GM21723 (cell line): ENCODE results near the gene LTBP2.

ENCODE experiments used
- ATAC-seq: cut with Tn5 transposase; IDR thresholded peaks from one replicate; pipeline ENCODE4 v1.9.1; 2021; ENCODE audit warnings: mild to moderate bottlenecking, moderate library complexity; ENCODE audit not compliant: unreplicated experiment

The LTBP2 gene

DNA sequence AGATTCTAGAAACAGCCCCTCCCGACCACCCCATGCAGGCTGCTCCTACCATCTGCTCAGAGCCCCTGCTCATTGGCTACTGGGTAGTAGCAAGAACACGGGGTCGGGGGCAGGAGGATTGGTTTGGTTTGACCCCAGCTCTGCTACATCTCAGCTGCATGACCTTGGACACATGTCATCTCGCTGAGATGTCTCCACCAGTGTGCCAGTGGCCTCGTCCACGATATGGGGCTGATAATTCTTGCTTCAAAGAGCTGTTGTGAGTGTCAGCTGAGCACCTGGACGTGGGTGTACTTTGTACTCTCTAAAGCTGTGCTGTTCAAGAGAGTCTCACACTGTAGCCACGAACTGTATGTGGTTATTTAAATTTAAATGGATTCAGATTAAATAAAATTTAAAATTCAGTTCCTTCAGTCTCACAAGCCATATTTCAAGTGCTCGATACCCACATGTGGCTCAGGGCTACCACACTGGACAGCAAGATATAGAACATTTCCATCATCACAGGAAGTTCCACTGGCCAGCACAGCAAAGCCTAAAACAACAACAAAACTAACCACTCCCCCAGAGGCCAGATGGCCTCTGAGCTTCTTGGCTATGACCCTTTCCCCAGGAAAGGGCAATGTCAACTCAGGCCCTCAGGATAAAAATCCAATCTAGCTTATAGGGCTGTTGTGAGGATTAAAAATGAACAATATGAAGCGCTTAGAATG is 18.6 kb downstream of the LTBP2 start:
- ATAC-seq = no peak

DNA sequence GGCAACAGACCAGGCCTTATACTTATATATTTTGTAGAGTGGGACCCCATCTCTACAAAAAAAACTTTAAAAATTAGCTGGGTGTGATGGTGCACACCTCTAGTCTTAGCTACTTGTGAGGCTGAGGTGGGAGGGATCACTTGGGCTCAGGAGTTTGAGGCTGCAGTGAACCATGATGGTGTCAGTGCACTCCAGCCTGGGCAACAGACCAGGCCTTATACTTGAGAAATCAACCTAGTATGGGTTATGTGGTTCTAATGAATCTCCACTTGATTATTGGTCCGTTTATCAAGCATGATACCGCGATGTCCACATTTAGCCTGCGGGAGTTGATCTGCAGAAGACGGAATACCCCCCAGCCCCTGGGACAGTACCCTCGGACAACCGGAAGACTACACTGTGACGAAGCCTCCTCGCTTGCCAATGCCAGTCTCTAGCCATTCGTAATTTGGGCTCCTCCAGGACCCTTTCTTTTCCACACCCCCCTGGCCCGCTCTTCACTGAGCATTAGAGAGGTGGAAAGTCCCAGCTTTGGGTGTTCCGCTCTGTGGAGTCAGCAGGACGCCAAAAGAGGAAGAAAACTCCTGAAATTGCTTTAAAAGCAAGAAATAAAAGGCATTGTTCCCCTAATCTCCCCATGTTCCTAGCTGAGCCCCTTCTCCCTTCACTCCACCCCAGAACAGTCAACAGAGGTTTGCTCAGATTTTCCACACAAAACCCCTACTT is 19.4 kb downstream of the LTBP2 start:
- ATAC-seq = no peak

DNA sequence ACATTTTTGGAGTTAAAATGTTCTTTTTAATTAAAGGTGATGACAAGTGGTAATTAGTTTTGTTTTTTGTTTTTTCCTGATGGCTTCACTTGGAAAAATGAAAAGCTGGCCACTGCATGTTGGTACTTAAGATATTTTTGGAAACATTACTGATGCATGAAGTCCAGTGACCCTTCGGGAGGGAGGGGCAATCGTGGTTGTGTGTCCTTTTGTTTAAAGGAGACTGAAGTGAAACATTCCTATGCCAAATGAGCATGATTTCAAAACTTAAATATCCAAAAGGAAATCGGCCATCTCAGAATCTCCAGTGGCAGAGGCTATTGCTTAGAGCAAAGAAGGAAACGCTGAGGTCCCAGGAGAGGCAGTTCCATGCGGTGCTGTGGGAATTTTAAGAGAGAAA is 20.1 kb downstream of the LTBP2 start:
- ATAC-seq = no peak

DNA sequence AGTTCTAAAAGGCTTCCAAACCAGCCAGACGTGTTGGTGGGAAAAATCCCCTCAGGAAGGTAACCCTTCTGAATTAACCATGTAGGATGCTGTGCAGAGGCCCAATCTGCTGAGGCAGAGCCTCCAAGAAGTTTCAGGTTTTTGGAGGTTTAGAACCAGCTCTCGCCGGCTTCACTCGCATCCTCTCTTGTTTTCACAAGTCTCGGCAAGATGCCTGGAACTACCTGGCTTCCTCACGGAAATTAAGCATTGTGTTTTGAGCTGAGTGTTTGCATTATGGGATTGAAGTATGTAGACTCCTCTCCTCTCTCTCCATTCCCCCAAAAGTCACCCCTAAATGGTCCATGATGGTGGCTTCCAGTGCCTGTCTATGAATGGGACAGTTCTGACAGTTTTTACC is 20.6 kb downstream of the LTBP2 start:
- no peak for ATAC-seq

DNA sequence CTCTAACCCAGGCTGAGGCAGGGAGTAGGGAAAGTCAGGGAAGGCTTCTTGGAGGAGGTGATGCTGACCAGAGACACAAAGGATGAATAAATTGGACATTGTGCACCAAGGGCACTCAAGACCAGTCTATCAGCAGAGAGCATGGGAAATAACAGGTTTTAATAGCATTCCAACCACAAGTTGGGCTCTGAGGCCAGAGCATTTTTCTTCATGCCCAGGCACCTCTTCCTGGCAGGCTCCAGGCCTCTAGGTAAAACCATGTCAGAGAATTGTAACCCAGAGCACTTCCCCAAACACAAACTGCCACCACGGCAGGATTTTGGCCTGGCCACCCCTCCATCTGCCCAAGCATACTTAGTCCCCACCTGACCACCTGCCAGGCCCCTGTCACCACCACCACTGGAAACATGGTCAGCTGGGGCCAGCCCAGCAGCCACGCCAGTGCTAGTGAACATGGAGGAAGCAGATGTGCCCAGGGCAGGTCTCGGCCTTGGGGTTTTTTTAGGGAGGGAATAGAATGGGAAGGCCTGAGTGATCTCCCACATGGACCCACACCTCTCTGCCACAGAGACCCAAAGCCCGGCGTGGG is 22.7 kb downstream of the LTBP2 start:
- ATAC-seq = no peak

DNA sequence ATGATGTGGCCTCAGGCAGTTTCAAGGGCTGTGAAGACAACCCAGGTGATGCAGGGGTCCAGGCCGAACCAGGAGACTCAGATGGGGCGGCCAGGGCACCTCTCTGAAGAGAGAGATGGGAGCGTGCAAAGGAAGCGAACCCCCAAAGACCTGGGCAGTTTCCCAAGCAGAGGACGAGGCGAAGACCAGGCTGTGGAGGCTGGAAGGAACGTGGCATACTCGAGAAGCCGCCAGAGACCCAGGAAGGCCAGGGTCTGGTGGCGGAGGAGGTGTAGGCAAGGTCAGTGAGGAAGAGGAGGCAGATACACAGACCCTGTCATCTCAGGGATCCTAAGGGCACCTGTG is 24.7 kb downstream of the LTBP2 start:
- ATAC-seq = no peak

DNA sequence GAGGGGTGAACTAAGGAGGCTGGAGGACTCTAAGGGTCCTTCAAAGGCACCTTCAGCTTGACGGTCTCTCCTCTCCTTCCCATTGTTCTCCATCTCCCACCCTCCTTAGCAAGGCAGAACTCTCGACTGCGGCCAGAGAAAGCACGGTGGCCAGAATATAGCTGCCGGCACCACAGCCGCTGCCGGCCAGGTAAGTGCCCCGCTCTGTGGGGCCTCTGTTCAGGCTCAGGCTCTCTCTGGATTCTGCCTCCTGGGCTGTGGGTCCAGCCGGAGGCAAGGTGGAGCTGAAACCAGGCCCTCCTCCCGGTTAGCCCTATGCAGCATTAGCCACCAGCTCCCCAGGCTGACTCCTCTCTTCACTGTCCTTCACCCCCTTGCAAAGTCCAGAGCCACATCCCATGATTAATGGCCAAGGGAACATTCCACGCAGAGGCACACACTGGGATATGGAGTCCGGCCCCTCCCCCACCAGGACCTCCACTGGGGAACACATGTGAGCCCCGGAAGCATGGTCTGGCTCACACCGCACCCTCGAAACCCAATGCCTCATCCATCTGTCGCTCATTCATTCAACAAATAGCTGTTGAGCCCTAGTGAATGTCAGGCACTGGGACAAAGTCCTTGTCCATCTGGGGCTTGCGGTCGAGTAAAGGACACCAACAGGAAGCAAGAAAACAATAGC is 25.2 kb downstream of the LTBP2 start:
- ATAC-seq = no peak

DNA sequence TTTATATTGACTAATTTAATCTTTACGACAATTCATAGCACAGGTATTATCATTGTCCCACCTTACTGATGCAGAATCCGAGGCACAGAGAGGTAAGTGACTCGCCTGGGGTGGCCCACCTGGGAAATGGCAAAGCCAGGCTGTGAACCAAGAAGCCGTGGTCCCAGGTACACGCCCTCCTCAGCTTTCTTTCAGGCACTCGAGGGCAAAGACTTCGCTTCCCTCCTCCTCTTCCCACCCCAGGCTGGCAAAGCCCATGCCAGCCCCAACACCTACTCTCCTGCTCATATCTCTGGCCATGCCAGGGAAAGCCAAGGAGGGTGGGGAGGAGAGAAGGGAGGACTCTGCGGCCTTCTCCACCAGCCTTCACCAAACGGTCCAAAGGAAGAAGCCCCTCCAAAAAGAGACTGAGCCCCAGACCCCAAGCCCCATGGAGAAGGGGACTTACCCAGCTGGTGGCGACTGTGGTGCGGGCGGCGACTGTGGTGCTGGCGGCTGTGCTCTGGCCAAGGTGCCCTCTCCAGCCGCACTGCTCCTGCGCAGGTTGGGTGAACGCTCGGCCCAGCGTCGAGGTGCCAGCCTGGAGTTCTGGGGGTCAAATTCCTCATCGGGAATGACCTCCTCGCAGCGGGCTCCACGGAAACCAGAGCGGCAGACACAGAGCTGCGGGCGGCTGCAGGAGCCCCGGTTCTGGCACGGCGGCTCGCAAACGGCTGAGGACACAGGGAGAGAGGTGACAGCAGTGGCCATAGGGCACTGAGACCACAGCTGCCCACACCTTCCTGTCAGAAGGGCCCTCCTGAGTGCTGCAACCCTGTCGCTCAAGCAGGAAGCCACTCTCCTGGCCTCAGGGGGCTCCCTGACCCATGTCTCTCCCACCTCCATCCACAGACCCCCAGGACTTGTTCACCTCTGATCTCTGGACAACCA is 26.4 kb downstream of the LTBP2 start:
- ATAC-seq = no peak

DNA sequence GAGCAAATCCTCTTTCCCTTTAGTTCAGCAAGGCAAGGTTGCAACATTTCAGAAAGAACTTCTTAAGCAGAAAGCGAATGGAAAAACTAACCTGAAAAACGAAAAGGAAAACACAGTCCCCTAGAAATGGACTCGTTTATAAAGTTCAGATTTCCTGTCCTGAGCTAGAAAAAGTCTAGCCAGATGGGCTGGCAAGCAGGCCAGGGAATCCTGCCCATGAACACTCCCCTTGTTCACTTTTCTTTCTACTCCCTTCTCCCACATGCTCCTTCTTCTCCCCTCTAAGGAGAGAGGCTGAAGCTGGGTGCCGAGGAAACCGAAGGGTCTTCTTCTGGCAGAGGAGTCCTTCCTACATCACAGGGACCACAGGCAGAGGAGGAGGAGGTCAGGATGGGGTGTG is 27.1 kb downstream of the LTBP2 start:
- no peak for ATAC-seq

DNA sequence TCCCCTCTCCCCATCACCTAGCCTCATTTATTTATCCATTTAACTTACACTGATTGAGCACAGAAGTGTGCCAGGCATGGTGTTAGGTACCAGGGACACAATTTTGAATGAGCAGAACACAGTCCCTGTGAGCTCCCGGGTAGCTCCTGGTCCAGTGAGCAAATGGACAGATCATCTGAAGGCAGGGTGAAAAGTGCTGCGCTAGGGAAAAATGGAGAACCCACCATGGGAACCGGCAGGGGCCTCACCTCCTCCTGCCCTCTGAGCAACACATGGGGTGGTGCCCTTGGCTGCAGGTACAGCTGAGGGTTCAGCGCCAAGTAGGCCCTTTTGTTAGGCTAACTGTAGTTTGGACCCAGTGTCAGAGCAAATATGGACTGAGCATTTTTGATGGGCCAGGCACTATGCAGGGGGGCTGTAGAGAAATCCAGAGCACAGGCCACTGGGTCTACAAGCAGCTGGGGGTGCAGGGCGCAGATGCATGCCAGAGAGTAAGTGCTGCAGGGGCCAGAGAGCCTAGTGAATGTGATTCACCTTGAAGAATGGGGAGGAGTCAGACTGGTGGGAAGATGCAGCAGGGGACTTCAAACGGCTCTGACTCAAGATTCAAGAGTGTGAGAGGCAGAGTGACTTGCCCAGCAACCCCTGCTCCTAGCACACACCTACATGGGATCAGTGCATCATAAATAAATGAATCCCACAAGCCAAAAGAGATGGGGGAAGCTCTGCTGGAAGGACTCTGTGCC is 28.2 kb downstream of the LTBP2 start:
- no peak for ATAC-seq

DNA sequence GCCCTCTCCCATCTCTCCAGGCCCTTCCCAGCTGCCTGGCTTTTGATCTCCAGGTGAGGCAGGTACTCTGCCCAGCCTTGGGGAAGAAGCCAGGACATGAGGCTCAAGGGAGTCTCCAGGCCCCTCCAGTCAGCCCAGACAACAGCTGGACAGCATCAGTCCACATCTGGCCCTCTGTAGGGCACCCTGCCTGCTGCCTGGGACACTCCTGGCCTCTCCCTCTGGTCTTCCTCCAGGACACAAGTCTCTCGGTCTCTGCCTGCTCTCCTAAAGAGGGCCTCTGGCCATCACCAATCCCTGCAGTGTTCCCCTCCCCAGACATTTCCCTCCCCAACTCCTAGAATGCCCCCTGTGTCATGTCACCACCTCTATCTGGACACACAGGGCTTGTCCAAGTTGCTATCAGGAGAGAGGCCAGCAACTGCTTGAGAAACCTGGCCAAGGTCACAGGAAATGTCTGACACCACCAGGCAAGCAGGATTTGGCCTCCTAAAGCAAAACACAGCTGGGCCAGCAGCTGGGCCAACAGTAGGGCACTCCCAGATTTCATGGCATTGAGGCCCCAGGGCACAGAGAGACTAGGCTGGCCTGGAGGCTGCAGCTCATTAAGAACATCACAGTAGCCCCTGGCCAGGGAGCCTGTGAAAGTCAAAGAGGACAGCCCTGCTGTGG is 29.0 kb downstream of the LTBP2 start:
- ATAC-seq = no peak

DNA sequence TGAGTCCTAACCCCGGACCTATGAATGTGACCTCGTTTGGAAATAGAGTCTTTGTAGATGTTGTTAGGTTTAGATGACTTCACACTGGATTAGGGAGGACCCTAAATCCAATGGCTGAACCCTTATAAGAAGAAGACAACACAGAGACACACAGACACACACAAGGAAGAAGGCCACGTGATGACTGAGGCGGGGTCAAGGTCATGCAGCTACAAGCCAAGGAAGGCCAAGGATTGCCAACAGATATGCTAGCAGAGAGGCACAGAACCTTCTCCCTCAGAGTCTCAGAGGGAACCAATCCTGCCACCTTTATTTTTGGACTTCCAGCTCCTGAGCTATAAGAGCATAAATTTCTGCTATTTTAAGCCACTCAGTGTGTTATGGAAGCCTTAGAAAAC is 31.8 kb downstream of the LTBP2 start:
- ATAC-seq = no peak

DNA sequence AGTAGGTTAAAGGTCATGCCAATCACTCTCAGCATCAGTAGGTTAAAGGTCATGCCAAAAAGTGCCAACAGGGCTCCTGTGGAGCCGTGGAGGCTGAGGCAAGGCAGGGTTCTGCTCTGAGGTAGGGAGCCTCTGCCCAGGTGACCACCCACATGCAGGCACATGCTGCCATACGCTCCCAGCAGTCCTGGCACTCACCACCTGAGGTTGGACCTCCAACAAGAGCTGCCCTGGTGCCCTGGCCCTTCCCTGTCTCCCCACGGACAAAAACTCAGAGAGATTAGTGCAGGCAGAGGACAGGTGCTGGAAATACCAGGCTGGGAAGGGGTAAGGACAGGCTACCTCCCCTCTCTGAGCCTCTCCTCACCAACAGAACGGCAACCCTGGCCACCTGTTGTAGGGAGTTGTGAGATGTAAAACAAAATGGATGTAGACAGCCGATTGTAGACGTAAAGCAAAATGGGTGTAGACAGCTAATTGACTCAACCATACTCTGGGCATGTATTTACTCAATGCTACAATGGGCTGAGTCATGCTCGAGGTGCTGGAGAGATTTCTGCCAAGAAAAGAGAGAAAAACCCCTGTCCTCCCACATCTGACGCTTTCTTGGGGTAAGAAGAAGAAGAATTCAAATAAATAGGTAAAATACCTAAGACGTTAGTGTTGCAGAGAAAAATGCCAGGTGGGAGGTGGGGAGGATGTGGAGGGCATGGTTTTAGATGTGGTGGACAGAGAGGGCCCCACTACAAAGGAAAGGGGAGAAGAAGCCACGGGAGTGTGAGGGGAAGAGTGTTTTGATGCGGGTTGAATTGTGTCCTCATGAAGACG is 32.4 kb downstream of the LTBP2 start:
- no peak for ATAC-seq

DNA sequence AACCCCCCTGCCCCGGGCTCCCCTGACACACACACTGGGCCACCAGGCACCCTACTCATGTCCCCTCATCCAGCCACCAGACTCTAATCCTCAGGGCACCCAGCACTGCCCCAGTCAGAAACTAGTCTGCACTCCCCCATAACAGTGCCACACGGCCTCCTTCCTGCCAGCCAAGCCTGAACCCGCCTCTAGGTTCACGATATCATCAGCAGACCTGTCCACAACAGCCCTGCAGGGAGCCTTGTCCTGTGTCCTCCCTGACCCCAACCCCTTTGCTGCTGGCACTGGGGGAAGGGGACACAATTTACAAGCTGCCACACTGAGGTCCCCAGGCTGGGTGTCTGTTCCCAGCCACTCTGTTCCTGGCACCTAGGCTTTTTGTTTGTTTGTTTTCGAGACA is 33.6 kb downstream of the LTBP2 start:
- no peak for ATAC-seq

DNA sequence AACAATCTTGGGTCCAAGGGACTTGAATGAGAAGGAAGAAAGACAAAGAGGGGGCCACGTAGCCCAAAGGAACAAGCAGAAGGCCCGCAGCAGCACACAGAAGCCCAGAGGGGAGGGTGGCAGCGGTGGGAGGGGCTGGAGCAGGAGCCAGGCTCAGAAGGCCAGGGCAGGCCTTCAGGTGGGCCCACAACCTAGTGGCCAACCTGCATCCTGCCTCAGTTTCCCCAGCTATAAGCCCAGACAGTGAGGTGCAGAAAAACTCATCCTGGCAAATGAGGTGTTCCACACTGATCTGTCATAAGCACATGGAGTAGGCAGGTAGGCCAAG is 34.1 kb downstream of the LTBP2 start:
- ATAC-seq = no peak

DNA sequence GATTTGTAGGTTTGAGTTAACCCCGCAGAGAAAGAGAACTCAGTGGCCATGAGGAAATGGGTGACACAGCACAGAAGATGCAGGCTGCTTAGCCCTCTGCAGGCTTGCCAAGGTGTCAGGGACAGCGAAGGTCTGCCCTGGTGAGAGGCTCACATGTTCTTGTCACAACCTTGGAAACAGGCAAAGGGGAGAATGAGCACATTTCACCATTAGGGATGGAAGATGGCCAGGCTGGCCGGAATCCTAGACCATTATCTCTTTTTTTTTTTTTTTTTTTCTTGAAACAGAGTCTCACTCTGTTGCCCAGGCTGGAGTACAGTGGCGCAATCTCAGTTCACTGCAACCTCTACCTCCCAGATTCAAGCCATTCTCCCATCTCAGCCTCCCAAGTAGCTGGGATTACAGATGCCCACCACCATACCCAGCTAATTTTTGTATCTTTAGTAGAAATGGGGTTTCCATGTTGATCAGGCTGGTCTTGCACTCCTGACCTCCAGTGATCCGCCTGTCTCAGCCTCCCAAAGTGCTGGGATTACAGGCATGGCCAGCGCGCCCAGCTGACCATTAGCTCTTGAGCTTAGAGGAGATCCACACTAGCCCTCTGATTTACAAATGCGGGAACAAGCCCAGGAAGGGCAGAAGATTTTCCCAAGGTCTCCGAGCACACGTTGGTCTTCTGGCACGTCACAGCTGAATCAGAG is 34.6 kb downstream of the LTBP2 start:
- no peak for ATAC-seq

DNA sequence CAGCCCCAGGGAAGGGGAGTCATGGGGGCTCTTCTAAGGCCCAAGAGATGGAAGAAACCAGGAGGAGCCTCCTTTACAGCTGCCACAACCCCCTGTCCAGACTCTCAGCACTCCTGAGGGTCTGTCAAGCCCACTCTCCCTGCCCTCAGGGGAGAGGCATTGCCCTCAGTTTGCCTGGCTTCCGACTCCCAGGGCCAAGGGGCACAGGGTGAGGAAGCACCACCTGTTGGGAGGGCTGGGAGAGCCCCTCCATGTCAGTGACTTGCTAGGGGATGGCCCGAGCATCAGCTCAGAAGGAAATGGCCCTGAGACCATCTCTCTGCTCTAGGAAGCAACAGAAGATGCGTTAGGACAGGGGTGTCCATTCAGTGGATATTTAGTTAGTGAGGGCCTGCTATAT is 36.1 kb downstream of the LTBP2 start:
- no peak for ATAC-seq

DNA sequence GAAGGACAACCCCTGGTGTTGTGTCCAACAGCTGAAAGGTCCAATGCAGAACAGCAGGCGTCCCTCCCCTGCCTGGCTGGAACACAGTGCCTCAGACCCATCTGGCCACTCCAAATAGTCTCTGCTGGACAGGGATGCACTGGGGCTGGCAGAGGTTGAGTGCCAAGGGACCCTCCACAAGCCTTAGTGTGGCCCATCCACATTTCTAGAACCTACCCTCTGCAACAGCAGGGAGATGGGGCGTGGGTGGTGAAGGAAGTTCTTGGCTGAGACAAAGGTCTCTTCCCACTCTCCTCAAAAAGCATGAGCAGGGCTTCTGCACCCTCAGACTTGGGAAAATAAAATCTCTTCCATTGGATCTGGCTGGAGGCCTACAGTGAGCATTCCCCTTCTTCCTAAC is 36.5 kb downstream of the LTBP2 start:
- ATAC-seq = no peak
